ENCODE measurements around the gene F13A1.

GRCh38 chr6:6125495-6125894, 195.0 kb downstream of the F13A1 start:
- no peak for TF ChIP-seq CTCF (IDR thresholded peaks at IDR 0.05)
- no peak for TF ChIP-seq EP300 (IDR thresholded peaks at IDR 0.05)
- no peak for TF ChIP-seq POLR2A (IDR thresholded peaks at IDR 0.05)
- TF ChIP-seq POLR2AphosphoS5 (IDR thresholded peaks at IDR 0.05): no peak

Data from gastroesophageal sphincter (tissue), 3 donors.